Activated T-cell treated with anti-CD3 and anti-CD28 coated beads, Interleukin-2, amount 50 U/mL, for 1 hour (primary cell): ENCODE measurements around the gene GAS6.

Source experiments
- DNase-seq: peaks from one replicate; pipeline ENCODE4 v3.0.0-alpha.2; 2020

GAS6 gene

GRCh38 chr13:113850722-113851479 is 13.0 kb downstream of the GAS6 start:
- DNase-seq = no peak

GRCh38 chr13:113849981-113850721 is 13.7 kb downstream of the GAS6 start:
- DNase-seq = no peak

- no peak for DNase-seq
These were observed 14.3 kb downstream of the GAS6 start for GRCh38 chr13:113849546-113849945.

- no peak for DNase-seq
These were observed 15.2 kb downstream of the GAS6 start for GRCh38 chr13:113848431-113849260.

- no peak for DNase-seq
These were observed 15.9 kb downstream of the GAS6 start for GRCh38 chr13:113848020-113848419.

- no peak for DNase-seq
These were observed 17.1 kb downstream of the GAS6 start for GRCh38 chr13:113846636-113847318.

GRCh38 chr13:113845723-113846635 is 17.9 kb downstream of the GAS6 start:
- DNase-seq = no peak

GRCh38 chr13:113845055-113845454 is 18.8 kb downstream of the GAS6 start:
- DNase-seq = no peak

- DNase-seq = no peak
These were observed 19.9 kb downstream of the GAS6 start for GRCh38 chr13:113843864-113844556.

- DNase-seq = no peak
These were observed 20.7 kb downstream of the GAS6 start for GRCh38 chr13:113843063-113843654.

- no peak for DNase-seq
These were observed 21.4 kb downstream of the GAS6 start for GRCh38 chr13:113842336-113843062.

- DNase-seq = no peak
These were observed 22.6 kb downstream of the GAS6 start for GRCh38 chr13:113841353-113841650.

- DNase-seq = no peak
These were observed 23.1 kb downstream of the GAS6 start for GRCh38 chr13:113840541-113841352.

- DNase-seq = no peak
These were observed 24.2 kb downstream of the GAS6 start for GRCh38 chr13:113839536-113840204.

GRCh38 chr13:113838711-113839201 is 25.1 kb downstream of the GAS6 start:
- DNase-seq = no peak

GRCh38 chr13:113837560-113838355 is 26.1 kb downstream of the GAS6 start:
- no peak for DNase-seq

- DNase-seq = no peak
These were observed 26.9 kb downstream of the GAS6 start for GRCh38 chr13:113836768-113837559.
